ENCODE results near the gene MTA3.
A peak's percentile ranks its signal among the peaks of the same experiment; 100 is the strongest.

Gene MTA3

DNA sequence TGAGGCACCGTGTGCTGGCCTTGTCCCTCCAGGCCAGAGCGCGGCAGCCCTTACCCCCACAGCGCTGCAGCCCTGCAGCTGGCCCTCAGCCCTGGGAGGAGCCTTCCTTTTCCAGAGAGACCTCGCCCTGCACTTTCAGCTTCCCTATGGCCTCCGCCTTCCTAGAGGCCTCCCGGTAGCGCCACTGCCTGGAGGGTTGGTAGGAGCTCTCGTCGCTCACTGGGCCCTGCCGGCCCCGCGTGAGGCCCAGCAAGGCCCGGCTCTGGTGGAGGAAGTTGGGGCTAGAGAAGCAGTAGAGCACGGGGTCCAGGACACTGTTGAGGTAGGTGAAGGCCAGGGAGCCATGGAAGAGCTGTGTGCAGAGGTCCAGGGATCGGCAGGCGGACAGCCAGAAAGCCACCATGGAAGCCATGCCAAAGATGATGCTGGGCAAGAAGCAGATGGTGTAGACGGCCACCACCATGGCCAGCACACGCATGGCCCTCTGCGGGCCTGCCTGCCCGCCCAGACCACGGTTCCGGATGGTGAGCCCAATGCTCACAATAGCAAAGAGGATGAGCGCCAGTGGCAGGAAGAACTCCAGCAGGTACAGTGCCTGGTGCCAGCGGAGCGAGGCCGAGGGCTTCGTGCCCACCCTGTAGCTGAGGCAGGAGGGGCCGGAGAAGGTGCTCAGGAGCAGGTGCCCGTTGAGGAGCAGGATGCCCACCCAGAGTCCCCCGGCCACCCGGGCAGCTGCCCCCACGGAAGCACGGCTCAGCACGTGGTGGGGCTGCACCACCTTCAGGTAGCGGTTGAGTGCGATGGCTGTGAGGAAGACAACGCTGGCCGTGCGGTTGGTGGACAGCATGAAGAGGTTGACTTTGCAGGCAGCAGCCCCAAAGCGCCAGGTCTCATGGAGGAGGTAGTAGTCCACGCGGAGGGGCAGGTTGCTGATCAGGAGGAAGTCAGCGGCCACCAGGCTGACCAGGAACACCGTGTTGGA lies 194.7 kb downstream of the MTA3 start:
- DNase-seq (ENCODE audit: low spot score) = no peak

DNA sequence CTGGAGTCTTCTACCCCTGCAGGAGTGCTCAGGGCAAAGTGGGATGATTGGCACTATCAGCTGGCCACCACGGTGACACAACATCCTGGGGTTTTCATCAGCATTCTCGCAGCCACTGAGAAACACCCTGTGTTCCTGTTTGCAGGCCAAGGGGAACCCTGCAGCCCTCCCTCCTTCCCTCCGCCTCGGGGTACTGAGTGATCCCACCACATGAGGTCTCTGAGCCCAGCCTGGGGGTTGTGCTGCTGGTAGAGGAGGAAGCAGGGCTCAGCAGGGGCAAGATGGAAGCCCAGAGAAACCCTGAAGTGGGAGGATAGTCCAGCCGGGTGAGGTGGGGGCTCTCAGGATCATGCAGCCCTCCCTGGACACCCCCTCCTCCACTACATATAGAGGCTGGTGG lies 195.7 kb downstream of the MTA3 start, which contains the start of gene OXER1:
Gene OXER1, minus strand, starts transcription at position 40 of the 400 bp plus-strand sequence. CDS start 73 bp downstream, outside the sequence.
- no peak for DNase-seq (ENCODE audit: low spot score)

DNA sequence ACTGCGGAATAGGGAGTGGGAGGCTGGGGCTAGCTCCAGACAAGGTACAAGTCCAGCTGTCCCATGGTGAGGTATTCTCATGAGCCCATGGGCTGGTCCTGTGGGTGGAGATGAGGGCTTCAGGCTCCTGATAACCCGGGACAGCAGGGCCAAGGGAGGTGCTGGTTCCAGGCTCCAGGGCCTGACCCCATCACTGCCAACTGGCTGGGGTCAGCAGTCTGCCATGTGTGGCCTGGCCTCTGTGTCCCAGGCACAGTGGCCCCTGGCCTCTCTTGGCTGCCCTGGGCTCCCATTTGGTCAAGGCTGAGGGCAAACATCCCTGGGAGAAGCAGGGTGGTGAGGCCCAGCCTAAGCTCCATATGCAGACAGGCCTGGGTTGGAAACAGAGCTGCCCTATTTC lies 196.5 kb downstream of the MTA3 start:
- DNase-seq (ENCODE audit: low spot score) = no peak

DNA sequence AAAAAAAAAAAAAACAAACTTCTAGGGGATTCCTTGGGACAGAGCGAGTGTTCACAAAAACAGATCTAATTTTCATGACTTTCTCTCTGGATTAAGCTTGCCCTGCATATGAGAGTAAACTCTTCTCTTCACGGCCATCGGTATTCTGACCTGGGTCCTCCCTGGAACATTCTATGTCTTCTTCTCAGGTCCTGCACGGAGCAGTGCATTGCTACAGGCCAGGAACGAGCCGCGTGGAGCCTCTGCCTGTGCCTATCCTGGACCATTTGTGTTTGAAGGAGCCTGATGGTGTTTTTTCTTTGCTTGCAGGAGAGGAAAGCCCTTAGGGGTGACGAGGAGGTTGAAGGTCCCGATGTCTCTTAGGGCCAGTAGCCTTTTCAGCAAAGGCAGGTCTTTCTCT lies 197.3 kb downstream of the MTA3 start:
- DNase-seq (ENCODE audit: low spot score) = no peak

DNA sequence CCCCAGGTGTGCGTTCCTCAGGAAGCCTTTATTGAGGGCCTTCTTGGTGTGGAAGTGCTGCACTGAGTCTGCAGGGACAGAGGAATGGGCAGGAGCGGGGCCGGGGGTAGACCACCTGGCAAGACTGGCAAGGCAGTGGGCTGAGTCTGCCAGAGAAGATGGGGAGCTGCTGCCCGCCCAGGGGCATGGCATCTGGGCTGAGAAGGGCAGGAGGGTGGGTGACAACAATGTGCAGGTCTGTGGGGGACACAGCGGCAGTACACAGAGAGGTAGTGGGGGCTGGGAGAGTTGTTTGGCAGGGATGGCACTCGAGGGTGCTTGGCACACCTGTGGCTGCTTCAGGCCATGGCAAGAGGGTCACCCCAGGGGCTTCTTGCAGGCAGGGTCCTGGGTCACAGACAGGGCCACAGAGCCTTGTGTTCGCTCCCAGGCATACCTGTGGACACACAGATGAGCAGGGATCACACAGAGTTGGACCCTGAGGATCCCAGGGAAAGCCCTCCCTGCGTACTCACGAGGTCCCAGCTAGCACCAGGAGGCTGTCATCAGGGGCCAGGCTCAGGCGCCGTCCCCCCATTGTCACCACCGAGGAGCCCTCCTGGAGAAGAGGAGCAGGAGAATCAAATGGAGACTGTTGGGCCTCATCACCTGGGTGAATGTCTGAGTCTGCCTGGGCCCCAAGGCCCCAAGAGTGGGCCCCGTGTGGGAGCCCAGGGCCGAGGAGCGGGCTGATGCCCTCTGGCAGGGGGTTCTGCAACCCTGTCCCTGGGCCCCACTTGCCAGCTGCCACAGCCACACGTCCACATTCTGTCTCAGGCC lies 198.9 kb downstream of the MTA3 start:
- no peak for DNase-seq (ENCODE audit: low spot score)

DNA sequence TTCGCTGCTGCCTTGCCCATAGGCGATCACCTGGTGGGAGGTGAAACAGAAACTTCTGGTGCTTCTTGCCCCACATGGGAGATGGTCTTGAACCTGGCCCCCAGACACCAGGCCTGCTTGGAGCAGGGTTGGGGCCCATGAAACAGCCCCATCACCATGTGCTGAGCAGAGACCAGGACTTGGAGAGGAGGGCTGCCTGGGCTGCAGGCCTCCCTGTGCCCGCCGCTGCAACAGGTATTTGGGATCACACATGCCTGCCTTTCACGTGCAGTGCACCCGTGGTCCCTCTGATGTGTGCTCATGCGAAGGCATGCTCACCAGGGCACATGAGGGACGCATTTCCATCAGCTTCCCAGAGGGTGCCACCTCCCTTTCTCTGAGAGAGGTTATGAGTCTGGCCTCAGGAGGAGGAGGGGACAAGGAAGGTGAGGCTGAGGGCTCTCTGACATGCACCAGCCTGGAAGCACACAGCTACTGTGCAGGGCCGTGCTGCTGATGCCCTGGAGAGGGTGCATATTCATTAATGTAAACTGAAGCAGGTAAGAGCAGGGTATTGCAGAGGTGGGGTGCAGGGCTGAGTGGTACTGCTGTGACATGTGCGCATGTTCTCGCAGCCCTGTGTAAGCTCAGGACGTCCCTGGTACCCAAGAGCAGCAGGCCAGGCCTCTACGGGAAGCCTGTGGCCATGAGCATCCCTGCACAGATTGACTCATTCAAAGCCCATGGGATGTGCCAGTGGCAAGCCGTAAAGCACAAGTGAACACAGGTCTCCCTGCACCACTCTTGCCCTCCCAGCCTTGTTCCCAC lies 199.7 kb downstream of the MTA3 start:
- no peak for DNase-seq (ENCODE audit: low spot score)

DNA sequence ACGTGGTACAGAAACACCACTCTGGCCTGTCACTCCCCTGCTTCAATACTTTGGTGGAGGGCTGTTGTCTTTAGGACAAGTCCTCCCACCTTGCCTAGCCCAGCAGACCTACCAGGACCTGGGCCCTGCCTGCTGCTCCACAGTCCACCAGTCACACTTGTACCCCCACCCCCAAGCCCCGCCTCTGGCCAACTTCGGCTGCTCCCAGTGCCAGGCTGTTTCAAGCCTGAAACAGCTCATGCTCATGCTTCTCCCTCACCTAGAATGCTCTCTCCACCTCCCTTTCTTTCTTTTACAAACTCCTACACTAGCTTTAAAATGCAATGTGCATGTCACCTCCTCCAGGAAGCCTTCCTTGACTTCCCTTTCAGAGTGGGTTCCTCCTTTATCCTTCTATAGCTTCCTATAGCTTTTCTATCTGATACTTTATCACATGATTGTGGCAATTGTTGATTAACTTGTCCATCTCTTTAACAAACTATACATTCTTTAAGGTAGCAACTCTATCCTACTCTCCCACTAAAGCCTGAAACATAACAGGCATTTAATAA lies 200.3 kb downstream of the MTA3 start:
- no peak for DNase-seq (ENCODE audit: low spot score)

DNA sequence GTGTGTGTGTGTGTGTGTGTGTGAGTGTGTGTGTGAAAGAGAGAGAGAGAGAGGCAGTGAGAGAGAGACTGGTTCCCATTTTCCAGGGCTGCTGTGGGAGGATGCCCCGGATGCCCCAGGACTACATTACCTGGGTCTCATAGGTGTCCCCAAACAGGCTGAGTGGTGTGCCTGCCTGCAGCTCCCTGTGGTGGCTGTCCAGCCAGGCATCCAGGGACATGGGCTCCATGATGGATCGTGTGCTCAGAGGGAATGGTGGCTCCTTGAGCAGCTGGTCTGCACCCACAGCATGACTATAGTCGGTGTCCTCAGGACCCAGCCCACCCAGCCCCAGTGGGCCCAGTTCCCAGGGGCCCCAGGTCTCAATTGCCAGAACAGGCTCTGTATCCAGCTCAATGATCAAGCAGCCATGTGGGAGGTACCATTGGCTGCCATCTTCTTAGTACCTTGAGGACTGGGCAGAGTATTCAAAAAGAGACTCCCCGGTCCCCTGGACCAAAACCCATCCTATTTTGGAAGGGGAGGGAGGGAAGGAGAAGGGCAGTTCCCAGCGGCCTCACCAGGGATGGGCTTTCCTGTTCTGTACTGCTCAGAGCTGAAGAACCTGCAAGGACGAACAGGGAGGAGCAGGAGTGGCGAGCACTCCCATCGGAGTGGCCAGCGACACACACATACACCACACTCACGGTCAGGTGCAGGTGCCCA lies 201.3 kb downstream of the MTA3 start:
- no peak for DNase-seq (ENCODE audit: low spot score)

DNA sequence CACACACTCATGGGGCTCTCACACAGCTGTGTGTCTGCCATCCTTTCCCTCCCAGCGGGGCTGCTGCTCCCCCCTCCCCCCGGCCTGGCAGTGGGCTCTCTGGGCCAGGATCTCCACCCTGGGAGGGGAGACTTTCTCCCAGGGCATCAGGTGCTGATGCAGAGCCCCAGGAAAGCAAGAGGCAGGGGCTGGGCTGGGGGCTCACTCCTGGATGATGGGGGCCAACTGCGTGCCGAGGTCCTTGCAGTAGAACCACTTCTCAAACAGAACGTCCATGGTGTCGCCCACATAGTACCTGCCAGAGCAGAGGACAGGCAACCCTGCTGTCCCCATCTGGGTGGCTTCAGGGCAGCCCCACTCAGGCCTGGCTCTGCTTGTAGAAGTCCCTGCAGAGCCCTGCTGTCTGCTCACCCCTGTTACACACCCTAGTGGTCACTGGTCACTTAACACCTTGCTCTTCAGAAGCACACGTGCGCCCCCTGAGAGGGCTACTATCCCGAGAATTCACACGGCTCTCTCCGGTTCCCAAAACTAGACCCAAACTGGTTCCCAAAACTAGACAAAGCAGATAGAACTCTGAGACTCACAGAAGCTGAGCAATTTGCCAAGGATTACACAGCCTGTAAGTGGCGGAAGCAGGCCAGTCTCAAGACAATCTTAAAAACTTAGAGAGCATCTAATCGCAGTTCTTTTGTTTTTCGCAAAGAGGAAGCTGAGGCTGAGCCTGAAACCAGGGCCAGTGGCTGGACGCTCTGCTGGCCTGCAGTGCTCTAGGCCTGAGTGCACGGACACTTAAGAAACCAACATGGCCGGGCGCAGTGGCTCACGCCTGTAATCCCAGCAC lies 202.1 kb downstream of the MTA3 start:
- peak; percentile 32 for DNase-seq (ENCODE audit: low spot score)

DNA sequence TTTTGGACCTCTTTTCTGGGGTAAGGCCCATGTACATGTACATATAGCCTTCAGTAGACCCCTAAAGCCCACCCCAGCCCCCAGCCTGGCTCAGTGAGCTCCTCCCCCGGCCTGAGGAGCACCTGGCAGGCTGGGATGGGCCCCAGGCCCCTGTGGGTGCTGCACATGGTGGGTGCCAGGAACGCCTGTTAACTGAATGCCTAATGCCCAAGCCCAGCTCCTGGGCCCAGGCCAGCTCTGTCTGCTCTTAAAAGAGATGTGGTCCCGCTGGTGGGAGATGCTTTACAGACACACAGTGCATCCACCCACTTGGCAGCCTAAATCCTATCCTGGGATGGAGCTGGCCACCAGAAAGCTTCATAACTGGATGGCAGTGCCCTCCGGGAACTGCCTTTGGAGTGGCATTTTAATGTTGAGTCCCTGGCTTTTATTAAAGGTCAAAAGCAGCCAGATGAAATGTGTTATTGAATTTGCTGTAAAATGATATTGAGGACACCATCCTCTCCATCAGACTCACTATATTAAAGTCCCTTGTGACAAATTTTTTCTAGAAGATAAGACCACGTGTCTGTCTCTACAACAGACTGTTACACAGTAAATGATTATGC lies 203.2 kb downstream of the MTA3 start:
- DNase-seq (ENCODE audit: low spot score) = no peak

DNA sequence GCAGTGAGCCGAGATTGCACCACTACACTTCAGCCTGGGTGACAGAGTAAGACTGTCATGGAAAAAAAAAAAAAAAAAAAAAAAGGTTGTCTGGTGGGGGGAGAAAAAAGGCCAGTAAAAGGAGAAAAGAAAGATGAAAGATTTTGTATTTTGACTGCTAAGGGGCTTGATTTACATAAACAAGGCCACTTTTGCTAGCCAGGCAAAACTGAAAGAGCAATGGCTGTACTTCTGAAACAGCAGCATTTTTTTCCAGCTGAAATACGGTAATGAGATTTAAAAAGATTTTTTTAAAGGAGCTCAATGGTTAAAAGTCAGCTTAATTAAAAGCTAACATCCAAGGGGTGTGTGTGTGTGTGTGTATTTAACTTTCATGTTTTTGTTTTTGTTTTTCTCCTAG lies 206.8 kb downstream of the MTA3 start:
- no peak for DNase-seq (ENCODE audit: low spot score)

DNA sequence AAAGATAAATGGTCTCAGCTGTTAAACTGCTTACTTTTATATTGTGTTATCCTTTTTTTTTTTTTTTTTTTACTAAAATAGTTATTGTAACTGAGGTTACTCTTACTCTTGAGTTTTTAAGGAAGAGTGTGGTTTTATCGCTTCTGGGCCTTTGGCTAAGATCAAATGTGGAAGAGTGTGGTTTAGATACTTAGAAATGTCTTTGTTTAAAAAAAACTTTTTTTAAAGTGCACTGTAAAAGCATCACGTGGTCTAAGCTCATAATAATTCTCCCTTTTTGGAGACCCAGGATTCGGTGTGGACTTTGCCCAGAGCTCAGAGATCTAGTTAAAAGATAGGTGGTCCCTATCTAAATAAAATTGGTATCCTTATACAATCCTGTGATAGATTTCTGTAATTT lies 207.4 kb downstream of the MTA3 start:
- no peak for DNase-seq (ENCODE audit: low spot score)

DNA sequence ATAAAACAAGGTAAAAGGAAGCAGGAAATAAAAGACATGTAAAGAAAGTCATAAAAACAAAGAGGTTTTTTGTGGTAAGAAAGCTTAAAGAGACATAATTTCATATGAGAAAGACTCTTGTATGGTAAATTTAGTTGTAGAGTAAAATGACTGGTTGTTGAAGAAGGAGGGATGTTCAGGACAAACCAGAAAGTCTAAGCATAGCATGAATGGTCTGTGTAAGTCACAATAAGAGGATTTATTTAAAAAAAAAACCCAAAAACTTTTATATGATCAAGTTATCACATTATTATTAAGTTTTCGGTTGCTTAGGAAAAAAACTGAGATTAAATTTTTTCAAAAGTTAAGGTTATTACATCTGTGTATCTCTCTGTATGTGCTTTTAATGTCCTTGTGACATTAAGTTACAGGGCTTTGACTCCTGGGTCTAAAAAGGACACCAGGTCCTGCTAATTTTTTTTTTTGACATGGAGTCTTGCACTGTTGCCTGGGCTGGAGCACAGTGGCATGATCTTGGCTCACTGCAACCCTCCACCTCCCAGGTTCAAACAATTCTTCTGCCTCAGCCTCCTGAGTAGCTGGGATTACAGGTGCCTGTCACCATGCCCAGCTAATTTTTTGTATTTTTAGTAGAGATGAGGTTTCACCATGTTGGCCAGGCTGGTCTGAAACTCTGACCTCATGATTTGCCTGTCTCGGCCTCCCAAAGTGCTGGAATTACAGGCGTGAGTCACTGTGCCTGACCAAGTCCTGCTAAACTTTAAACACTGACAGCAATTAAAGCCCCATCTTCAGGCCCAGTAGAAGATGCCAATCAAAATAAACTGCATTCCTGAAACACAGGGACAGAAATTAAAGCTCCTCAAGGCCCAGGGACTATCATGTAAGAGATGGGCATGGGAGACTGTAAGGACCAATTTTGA lies 209.7 kb downstream of the MTA3 start:
- DNase-seq (ENCODE audit: low spot score) = peak; percentile 18

DNA sequence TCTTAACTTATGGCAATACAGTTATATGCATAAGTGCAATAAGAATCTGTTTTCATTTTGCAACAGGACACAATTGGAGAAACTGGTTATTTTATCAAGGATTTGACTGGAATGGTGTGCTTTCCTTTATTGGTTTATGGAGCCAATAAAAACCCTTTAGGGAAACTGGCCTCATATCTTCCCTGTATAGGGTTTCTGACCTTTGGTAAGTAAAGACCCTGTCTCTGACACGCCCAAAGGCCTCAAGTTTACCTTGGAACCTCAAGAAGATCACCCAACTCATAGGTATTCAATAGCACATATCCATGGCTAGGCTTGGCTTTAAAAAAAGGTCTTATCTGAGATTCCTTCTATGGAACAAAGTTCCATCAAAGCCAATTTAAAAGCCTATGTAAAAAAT lies 212.7 kb downstream of the MTA3 start:
- no peak for DNase-seq (ENCODE audit: low spot score)

DNA sequence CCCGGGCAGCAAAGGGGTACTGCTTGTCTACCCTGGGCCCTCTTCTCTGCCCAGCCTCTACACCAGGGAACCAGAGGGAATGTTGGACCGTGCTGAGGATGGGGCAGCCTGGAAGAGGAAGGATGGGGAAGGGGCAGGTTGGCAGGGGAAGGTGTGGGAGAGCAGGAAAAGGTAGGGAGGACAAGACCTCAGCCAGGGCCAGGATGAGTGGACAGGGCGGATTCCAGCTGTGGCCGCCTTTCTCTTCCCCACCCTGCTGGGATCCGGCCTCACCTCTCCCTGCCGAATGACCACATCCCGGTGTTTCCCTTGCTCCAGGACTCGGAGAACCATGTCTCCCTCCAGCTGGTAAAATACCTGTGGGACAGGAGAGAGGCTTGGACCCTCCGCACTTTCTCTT lies 215.1 kb downstream of the MTA3 start:
- no peak for DNase-seq (ENCODE audit: low spot score)

DNA sequence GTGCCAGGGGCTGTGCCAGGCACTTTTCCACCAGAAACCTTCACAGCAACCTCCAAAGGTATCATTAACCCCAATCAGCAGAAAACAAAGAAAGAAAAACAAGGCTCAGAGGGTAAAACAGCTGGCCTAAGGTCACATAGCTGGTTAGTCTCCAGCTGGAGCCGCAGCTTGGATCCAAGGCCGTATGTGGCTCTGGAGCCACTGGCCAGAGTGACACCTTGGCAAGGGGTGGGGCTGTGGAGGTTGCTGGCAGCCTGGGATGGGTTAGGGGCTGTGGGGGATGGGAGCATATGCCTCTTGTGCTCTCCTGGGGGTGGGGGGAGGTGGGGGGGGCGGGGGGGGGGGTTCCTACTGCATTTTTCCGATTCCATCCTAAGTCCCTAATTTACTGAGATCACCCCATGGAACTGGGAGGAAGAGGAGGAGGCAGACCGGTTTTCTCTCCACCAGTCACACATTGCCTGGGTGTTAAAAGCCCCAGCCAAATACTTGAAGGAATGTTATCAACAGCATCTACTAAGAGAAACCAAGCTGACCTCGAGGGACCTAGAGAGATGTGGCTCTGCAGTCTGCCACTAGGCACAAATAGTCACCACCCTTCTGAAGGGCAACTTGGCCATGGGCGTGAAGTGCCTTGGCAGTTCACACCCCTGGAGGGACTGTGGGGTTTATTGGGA lies 215.9 kb downstream of the MTA3 start:
- DNase-seq (ENCODE audit: low spot score) = no peak

DNA sequence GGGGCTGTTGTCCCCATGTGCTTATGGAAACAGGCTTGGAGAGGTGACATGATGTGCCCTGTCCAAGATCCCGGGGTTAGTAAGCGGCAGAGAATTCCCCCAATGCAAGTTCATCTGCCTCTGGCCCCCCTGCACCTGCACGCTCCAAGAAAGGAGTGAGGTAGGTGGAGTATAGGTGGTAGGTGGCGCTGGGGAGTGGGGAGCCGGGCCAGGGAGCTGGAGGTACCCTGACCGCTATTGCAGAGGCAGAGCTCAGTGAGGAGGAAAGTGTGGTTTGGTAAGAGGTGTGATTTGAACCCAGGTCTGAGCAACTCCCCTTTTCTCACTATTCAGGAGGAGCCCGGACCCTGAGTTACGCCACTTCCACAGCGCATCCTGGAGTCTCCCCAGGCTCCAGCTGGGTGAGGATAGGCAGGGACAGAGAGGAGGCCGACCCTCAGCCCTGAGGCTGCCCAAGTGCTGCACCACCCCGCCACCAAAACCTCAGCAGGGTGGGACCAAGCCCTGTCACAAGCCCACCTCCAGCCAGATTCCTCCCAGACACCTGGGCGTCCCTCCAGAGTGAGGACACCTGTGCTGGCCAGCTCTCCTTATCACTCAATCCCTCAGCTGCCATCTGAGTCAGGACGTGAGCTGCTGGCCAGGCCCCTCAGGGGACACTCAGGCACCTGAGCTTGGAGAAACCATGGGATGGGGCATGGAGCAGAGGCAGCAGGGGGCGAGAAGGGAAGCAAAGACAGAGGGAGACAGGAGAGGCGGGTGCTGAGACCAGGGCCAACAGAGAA lies 218.3 kb downstream of the MTA3 start:
- no peak for DNase-seq (ENCODE audit: low spot score)
